OCI-LY3 (cell line): ENCODE data around the gene FGF11.

Experiments used
- CTCF ChIP-seq: fragments of 200-600, 300-600 bp; sonication (generic); IDR thresholded peaks from 2 replicates; pipeline ENCODE4 v1.5.1; 2014; ENCODE audit warnings: antibody characterized with exemption, low read length, low read depth
- EZH2phosphoT487 ChIP-seq: fragments of 200-600 bp; shearing (Covaris generic); IDR thresholded peaks from 2 replicates; pipeline ENCODE4 v1.6.1; 2018; ENCODE audit warnings: antibody characterized with exemption, mixed run types, low read depth

- TF ChIP-seq CTCF: no peak
- TF ChIP-seq EZH2phosphoT487: no peak
Observed at GRCh38 chr17:7471729-7472128, 32.4 kb downstream of the FGF11 start.
